HEK293T (cell line): ENCODE results near the gene SLC34A1.
"Not testable (repeated sequence)": the region's sequence is repeated elsewhere in the genome, so short reads cannot be mapped to it uniquely, and the experiment has no call there.

Source experiments
- CTCF ChIA-PET: fragments of 350-600 bp; formaldehyde crosslinking; extraction: SDS; loops from one replicate; lab custom pipeline; 2021; ENCODE audit warnings: antibody characterized with exemption, inconsistent platforms; lab: Yijun Ruan, JAX
- POLR2A ChIA-PET: fragments of 350-600 bp; formaldehyde crosslinking; extraction: SDS; loops from one replicate; lab custom pipeline; 2020; ENCODE audit warnings: antibody characterized with exemption, inconsistent platforms; lab: Yijun Ruan, JAX
- DNase-seq: peaks from one replicate; pipeline ENCODE4 v3.0.0; 2012; ENCODE audit warnings: mixed read lengths; ENCODE audit errors: extremely low spot score
- ARNT ChIP-seq: fragments of 450-650 bp; IDR thresholded peaks from 2 replicates; pipeline ENCODE4 v1.6.1; 2017; ENCODE audit warnings: mild to moderate bottlenecking
- BHLHE40 ChIP-seq: fragments of 450-650 bp; IDR thresholded peaks from 2 replicates; pipeline ENCODE4 v1.6.1; 2016; ENCODE audit warnings: mild to moderate bottlenecking, moderate library complexity, borderline replicate concordance
- CTBP1 ChIP-seq: fragments of 450-650 bp; IDR thresholded peaks from 2 replicates; pipeline ENCODE4 v1.6.1; 2016; ENCODE audit warnings: borderline replicate concordance
- ELF4 ChIP-seq: fragments of 450-650 bp; IDR thresholded peaks from 2 replicates; pipeline ENCODE4 v1.6.1; 2017; ENCODE audit warnings: antibody characterized with exemption
- FOXA1 ChIP-seq: fragments of 450-650 bp; IDR thresholded peaks from 2 replicates; pipeline ENCODE4 v1.6.1; 2016; ENCODE audit warnings: mild to moderate bottlenecking
- FOXK2 ChIP-seq: fragments of 450-650 bp; IDR thresholded peaks from 2 replicates; pipeline ENCODE4 v1.6.1; 2016; ENCODE audit warnings: mild to moderate bottlenecking
- FOXM1 ChIP-seq: fragments of 450-650 bp; IDR thresholded peaks from 2 replicates; pipeline ENCODE4 v1.6.1; 2017; ENCODE audit warnings: mild to moderate bottlenecking, borderline replicate concordance
- HDGF ChIP-seq: fragments of 450-650 bp; IDR thresholded peaks from 2 replicates; pipeline ENCODE4 v1.6.1; 2017; ENCODE audit warnings: antibody characterized with exemption, borderline replicate concordance
- L3MBTL2 ChIP-seq: fragments of 450-650 bp; conservative IDR thresholded peaks from 2 replicates; pipeline ENCODE4 v1.6.1; 2016; ENCODE audit warnings: mild to moderate bottlenecking
- LEF1 ChIP-seq: fragments of 450-650 bp; IDR thresholded peaks from 2 replicates; pipeline ENCODE4 v1.6.1; 2017; ENCODE audit warnings: mild to moderate bottlenecking, borderline replicate concordance
- NFRKB ChIP-seq: fragments of 450-650 bp; IDR thresholded peaks from 2 replicates; pipeline ENCODE4 v1.6.1; 2016; ENCODE audit warnings: mild to moderate bottlenecking, moderate library complexity
- SP1 ChIP-seq: fragments of 450-650 bp; IDR thresholded peaks from 2 replicates; pipeline ENCODE4 v1.6.1; 2017
- SUZ12 ChIP-seq: fragments of 450-650 bp; IDR thresholded peaks from 2 replicates; pipeline ENCODE4 v1.6.1; 2016; ENCODE audit warnings: mild to moderate bottlenecking
- TARDBP ChIP-seq: fragments of 450-650 bp; IDR thresholded peaks from 2 replicates; pipeline ENCODE4 v1.6.1; 2016
- ZNF384 ChIP-seq: fragments of 450-650 bp; IDR thresholded peaks from 2 replicates; pipeline ENCODE4 v1.6.1; 2016
- TF ChIP-seq, protein P1 (sequence below): fragments of 450-650 bp; IDR thresholded peaks from 2 replicates; pipeline ENCODE4 v1.6.1; 2016

SLC34A1 gene

DNA sequence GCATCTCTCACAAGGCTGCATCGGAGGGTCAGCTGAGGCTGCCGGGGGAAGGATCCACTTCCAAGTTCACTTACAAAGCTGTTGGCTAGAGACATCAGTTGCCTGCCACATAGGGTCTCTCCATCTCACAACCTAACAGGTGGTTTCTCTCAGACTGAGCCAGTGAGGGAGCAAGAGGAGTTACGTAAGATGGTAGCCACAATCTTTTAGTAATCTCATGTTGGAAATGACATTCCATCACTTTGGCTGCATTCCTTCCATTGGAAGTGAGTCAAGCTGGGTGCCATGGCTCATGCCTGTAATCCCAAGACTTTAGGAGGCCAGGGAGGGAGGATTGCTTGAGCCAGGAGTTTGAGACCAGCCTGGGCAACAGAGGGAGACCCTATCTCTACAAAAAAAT, 34.8 kb downstream of the SLC34A1 start:
- ChIA-PET CTCF (interaction anchor here (1.0 kb wide), 1 partner anchor 30 kb away, joined by 3 read pairs; no protein-coding TSS in a partner anchor), POLR2A (no interaction called here)
- DNase-seq: no peak
- TF ChIP-seq FOXK2 (no peak), HDGF (no peak)

DNA sequence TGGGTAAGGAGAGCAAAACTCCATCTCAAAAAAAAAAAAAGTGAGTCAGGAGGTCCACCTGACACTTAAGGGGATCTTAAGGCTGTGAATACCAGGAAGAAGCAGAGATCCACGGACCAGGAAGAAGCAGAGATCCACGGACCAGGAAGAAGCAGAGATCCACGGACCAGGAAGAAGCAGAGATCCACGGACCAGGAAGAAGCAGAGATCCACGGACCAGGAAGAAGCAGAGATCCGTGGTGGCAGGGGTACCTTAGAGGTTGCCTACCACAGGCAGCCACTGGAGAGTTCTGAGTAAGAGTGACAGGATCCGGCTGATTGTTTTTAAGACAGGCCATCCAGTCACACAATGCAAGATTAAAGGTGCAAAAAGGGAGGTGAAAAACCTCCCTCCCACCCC, 36.2 kb downstream of the SLC34A1 start:
- CTCF ChIA-PET: interaction anchor here (0.7 kb wide), 1 partner anchor 114 kb away, joined by 4 read pairs; no protein-coding TSS in a partner anchor
- DNase-seq, POLR2A ChIA-PET: not testable (repeated sequence)

DNA sequence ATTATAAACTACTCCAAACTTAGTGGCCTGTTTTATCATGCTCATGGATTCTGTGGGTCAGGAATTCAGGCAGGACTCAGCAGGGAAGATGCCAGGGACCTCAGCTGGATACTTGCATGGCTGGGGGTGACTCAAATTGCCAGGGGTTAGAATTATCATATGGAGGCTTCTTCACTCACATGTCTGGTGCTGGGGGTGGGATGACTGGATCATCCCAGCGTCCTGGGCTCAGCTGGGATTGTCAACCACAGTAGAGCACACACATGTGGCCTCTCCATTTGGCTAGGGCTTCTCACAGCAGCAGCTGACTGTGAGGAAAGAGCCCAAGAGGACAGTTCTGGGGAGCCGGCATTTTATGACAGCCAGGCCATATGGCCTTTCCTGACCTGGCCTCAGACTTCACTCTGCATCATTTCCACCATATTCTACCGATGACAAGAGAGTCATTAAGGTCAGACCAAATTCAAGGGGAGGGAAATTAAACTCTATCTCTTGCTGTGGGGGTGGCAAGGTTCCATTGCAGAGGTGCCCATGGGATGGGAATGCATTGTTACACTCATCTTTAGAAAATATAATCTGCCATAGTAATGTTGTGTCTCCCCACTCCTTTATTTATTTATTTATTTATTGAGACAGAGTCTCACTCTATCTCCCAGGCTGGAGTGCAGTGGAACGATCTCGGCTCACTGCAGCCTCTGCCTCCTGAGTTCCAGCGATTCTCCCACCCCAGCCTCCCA, 37.0 kb downstream of the SLC34A1 start:
- TF ChIP-seq BHLHE40 (no peak), FOXA1 (no peak), ELF4 (no peak), LEF1 (no peak), HDGF (no peak), FOXM1 (no peak), SP1 (no peak), CTBP1 (no peak), TARDBP (no peak), L3MBTL2 (no peak), FOXK2 (no peak), NFRKB (no peak), ZNF384 (no peak), ARNT (no peak), SUZ12 (no peak)
- TF ChIP-seq, protein P1, sequence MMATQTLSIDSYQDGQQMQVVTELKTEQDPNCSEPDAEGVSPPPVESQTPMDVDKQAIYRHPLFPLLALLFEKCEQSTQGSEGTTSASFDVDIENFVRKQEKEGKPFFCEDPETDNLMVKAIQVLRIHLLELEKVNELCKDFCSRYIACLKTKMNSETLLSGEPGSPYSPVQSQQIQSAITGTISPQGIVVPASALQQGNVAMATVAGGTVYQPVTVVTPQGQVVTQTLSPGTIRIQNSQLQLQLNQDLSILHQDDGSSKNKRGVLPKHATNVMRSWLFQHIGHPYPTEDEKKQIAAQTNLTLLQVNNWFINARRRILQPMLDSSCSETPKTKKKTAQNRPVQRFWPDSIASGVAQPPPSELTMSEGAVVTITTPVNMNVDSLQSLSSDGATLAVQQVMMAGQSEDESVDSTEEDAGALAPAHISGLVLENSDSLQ: no peak
- ChIA-PET CTCF (interaction anchor here (0.6 kb wide), 1 partner anchor 17 kb away, joined by 3 read pairs; no protein-coding TSS in a partner anchor), POLR2A (no interaction called here)
- DNase-seq: no peak

DNA sequence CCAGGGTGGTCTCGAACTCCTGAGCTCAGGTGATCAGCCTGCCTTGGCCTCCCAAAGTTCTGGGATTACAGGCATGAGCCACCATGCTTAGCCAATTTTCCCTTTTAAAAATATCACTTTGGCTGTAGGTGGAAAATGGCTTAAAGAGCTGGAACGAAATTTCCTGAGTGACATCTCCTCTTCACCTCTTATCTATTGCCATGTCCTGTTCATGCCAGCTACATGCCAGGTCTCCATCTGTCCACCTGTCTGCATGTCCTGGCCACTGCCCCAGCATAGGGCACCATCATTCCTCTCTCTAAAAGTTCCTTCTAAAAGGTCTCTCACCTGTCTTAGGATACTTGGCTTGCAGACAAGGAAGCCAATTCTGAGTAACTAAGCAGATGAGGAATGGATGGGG, 39.4 kb downstream of the SLC34A1 start:
- ChIA-PET CTCF (interaction anchor here (1.2 kb wide), 1 partner anchor 53 kb away, joined by 4 read pairs; no protein-coding TSS in a partner anchor), POLR2A (interaction anchor here (1.0 to 4.7 kb wide), 2 partner anchors 19 to 20 kb away, joined by 3 to 69 read pairs; partner anchors contain the start of gene PRR7)
- TF ChIP-seq ZNF384 (no peak), LEF1 (no peak), FOXK2 (no peak), BHLHE40 (no peak), HDGF (no peak), L3MBTL2 (no peak), SUZ12 (no peak), SP1 (no peak), FOXA1 (no peak), FOXM1 (no peak), ELF4 (no peak), NFRKB (no peak), CTBP1 (no peak), ARNT (no peak)
- TF ChIP-seq, protein P1: no peak
- no peak for DNase-seq

DNA sequence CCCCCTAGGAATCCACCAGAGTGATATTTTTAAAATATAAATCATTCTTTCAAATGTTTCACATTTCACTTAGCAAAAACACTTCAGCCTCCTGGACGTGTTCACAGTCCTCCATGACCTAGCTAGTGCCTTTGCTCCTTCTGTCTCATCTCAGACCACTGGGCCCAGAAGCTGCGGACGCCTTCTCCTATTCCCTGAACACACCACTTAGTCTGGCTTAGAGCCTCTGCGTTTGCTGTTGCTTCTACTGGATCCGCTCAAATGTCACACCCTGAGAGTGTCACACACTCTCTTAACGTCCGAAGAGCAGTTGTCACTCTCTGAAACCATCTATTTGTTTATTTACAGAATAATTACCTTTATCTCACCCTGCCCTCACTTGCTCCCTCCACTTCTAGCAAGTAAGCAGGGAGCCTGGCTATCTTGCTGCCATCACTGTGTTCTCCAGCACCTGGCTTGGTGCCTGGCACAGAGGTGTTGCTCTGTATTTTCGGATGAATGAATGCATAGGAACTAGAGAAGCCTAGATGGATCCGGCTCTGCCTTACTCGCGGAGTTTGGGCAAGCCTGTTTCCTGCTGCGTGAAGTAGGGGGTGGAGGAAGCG, 41.1 kb downstream of the SLC34A1 start:
- TF ChIP-seq NFRKB (no peak), HDGF (no peak), ZNF384 (no peak), ARNT (no peak), BHLHE40 (no peak), FOXM1 (no peak), CTBP1 (no peak), LEF1 (no peak), FOXK2 (no peak)
- POLR2A ChIA-PET: interaction anchor here (0.9 to 4.7 kb wide), 10 partner anchors 10 to 58 kb away, joined by 3 to 69 read pairs (median 14); partner anchors contain the start of genes F12 and PRR7
- CTCF ChIA-PET: interaction anchor here (1.1 to 3.2 kb wide), 3 partner anchors 21 to 32 kb away, joined by 3 to 23 read pairs (median 3); no protein-coding TSS in a partner anchor
- no peak for DNase-seq

DNA sequence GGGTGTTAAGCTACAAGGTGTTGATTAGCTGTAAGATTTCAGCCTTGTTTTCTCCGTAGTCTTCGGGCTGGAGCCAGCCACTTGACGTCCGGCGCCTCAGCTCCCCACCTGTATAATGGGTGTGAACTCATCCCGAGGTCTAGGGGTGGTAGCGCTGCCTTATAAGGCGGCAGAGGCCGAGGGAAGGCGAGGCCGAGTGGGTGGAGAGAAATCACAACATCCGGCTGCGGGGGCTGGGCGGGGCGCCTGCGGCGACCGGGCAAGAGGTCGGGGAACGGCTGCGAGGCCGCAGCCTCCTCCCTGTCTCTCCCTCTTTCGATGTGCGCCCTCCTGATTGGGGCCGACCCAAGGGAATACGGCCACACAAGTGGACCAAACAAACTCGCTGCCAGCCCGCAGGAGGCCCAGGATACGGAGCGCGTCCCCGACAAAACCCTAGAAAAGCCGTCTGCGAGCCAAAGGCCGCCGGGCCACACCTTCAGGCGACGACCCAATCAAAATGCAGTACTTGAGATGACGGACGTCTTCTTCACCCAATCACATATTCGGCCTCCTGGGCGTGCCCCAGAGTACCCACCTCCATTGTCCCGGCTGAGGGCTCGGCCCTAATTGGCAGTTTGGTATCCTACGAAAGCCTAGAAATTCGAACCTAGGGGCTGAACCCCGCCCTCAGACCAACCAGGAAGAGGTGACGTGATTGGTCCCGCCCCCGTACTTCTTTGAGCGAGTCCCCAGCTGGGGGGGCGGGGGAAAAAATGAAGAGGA, 41.7 kb downstream of the SLC34A1 start:
- POLR2A ChIA-PET: interaction anchor here (0.6 to 4.7 kb wide), 25 partner anchors 10 to 124 kb away, joined by 3 to 69 read pairs (median 5); partner anchors contain the start of genes DBN1, F12, LMAN2 and PDLIM7

More for the DNA sequence above, 41.7 kb downstream of the SLC34A1 start:
- peak; percentile 61 for TF ChIP-seq L3MBTL2
- TF ChIP-seq, protein P1: peak; percentile 99
- peak; percentile 84 for TF ChIP-seq SP1
- TF ChIP-seq FOXK2: no peak
- TF ChIP-seq TARDBP: no peak
- TF ChIP-seq HDGF: peak; percentile 66; the same call in 1 of the 2 replicates
- peak; percentile 100 for DNase-seq
- CTCF ChIA-PET: interaction anchor here (0.7 to 3.2 kb wide), 6 partner anchors 22 to 79 kb away, joined by 3 to 23 read pairs (median 3); no protein-coding TSS in a partner anchor
